Measurements from ENCODE around the gene MCHR1.
A peak's percentile ranks its signal among the peaks of the same experiment; 100 is the strongest.
"Not testable (repeated sequence)": the region's sequence is repeated elsewhere in the genome, so short reads cannot be mapped to it uniquely, and the experiment has no call there.

MCHR1 gene

GRCh38 chr22:40701274-40701673, 22.0 kb downstream of the MCHR1 start:
- no peak for DNase-seq

DNA sequence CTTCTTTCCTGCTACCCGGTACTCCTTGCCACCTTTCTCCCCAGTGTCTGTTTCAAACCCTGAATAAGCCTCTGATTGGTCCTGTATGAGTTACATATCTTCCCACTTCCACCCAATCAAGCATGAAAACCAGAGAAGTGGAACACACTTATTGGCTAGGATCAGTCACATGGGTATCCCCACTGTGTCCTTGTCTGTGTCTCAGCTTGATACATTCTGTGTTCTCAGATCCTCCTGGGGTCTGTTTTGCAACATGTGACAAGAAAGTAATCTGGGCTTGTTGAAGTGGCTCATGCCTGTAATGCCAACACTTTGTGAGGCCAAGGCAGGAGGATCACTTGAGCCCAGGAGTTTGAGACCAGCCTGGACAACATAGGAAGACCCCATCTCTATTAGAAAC, 23.9 kb downstream of the MCHR1 start:
- no peak for DNase-seq

DNA sequence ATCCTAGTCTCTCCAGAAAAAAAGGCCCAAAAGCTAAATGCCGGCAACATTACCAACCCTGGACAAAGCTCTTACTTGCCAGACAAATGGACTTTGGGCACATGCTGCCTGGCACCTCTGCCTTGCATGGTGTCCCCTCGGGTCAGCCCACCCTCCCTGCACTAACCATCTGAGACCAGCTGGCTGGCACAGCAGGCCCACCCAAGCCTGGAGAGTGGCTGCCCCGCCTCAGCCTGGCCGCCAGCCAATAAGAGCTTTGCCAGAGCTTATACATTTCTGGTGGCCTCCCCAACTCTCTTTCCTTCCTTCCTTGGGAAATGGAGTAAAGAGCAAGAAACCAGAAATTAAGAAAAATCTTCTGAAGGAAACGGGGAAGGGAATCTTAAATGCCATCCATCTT, 24.5 kb downstream of the MCHR1 start:
- no peak for DNase-seq

DNA sequence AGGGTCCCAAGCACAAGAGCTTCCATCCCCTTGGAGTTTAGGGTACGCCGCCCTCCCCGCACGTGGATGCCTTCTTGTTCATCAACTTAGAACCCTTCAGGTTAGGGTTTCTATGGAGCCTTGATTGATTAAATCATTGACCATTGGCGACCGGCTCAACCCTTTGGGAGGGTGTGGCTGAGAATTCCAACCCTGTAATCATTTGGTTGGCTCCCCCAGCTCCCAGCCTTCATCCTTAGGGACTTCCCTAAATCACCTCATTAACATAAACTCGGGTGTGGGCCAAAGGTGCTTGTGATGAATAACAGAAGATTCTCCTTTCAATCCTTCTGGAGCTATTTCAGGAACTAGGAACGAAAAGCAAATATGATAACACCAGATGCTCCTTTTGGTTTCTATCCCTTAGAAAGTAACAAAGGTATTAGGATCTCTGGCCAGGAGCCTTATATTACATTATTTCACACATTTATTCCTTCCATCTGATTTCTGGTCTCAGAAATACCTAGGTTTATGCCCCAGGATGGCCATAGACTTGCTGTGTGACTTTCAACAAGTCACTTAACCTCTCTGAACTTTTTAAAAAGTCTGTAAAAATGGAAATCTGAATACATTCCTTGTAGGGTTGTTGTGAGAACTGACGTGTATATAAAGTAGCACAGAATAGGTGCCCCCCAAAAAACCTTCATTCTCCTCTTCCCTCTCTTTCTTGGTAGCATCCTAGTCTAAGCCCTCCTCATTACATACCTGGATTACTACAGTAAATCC, 26.8 kb downstream of the MCHR1 start:
- DNase-seq: no peak

- no peak for DNase-seq
Measured at GRCh38 chr22:40707154-40707553, 27.9 kb downstream of the MCHR1 start.

DNA sequence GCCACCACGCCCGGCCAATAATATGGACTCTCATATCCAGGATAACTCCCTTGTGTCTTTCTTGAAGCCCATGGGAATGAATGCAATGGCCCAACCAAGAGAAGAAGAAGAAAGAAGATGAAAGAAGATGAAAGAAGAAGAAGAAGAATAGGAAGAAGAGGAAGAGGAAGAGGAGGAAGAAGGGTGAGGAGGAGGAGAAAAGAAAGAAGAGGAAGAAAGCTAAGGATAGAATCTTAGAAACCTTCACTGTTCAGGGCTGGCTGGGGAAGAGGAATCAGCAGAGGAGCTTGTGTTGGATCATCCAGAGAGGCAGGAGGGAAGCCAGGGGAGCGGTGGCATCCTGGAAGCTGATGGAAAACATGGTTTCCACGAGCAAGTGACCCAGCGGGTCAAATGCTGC, 28.9 kb downstream of the MCHR1 start:
- no peak for DNase-seq

DNA sequence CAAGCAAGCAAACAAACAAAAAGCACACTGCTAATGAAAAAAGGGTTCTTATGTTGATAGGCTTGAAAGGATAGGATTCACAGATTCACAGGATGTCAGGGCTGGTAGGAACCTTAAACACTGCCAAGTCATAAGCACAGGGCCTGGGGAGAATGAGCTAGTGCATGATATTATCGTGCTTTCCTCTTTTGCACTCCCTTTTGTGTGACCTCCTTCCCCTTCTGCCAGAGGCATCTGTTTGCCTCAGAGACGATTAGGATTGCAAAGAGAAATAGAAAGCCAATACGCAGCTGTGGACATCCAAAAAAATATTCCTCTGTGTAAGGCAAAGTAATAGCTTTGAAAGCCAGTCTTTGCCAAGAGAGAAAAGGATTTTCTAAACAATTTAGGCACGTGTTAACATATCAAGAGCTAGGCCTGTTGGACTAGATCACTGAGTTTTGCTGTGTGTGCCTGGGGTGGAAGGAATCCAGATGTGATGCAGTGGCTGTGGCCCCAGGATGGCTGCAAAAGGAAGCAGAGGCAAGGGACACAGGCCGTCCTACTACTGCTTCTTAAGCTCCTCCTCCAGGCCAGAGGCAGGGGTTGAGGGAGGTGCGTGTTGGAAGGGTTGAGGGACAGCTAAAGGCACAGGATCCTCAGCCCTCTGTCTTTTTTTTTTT, 30.6 kb downstream of the MCHR1 start:
- no peak for DNase-seq

DNA sequence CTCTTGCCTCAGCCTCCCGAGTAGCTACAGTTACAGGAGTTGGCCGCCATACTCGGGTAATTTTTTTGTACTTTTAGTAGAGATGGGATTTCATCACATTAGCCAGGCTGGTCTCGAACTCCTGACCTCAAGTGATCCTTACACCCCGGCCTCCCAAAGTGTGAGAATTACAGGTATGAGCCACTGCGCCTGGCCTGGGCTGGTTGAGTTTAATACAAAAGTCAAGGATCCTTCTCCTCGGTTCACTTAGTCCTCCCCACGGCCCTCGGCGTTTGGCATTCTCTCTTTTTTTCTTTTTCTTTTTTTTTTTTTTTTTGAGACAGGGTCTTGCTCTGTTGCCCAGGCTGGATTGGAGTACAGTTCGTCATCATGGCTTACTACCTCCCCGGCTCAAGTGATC, 33.0 kb downstream of the MCHR1 start:
- no peak for DNase-seq

DNA sequence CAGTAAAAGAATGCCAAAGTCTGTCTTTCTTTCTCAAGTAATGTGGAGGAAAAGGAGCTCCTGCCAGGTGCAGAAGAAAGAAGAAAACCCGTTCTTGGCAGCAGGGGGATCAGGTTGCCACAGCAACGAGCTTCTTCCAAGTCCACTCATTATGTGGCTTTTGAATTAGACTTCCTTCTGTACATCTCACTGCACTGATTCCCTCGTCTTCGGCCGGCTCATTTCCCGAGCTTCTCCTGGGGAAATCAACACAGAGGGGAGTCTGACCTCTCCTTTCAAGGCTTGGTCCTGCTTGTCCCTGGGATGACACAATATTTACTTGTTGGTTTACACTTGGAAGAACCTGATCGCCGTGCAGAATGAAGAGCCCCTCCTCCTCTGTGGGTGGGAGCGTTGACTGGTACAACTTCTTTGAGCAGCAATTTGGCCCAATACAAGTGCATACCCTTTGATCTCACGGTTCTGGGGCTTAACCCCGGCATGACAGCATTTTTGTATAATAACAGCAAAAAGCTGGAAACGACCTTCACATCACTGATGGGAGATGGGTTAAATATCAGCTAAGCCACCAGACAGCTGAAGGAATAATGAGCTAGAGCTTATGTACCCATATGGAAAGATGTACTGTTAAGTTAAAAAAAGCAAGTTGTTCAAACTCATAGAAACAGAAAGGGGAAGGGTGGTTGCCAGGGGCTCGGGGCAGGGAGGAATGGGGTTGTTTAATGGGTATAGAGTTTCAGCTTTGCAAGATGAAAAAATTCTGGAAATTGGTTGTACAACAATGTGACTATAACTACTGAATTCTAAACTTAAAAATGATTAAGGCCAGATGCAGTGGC, 35.4 kb downstream of the MCHR1 start:
- DNase-seq: no peak

GRCh38 chr22:40716116-40716515, 36.8 kb downstream of the MCHR1 start:
- DNase-seq: no peak

DNA sequence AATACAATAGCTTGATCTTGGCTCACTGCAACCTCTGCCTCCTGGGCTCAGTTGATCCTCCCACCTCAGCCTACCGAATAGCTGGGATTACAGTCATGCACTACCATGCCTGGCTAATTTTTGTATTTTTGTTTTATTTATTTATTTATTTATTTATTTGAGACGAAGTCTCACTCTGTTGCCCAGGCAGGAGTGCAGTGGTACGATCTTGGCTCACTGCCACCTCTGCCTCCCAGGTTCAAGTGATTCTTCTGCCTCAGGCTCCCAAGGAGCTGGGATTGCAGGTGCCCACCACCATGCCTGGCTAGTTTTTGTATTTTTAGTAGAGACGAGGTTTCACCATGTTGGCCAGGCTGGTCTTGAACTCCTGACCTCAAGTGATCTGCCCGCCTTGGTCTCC, 38.4 kb downstream of the MCHR1 start:
- DNase-seq: not testable (repeated sequence)

- DNase-seq: no peak
Measured at GRCh38 chr22:40718250-40719204, 39.2 kb downstream of the MCHR1 start.

GRCh38 chr22:40719599-40719998, 40.3 kb downstream of the MCHR1 start:
- no peak for DNase-seq

DNA sequence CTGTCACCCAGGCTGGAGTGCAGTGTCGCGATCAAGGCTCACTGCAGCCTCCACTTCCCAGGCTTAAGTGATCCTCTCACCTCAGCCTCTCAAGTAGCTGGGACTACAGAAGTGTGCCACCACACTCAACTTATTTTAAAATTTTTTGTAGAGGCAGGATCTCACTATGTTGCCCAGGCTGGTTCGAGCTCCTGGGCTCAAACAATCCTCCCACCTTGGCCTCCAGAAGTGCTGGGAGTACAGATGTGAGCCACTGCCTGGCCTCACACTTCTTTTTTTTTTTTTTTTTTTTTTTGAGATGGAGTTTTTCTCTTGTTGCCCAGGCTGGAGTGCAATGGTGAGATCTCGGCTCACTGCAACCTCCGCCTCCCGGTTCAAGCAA, 40.9 kb downstream of the MCHR1 start:
- not testable (repeated sequence) for DNase-seq

- DNase-seq: no peak
Measured at GRCh38 chr22:40720538-40721256, 41.4 kb downstream of the MCHR1 start.

DNA sequence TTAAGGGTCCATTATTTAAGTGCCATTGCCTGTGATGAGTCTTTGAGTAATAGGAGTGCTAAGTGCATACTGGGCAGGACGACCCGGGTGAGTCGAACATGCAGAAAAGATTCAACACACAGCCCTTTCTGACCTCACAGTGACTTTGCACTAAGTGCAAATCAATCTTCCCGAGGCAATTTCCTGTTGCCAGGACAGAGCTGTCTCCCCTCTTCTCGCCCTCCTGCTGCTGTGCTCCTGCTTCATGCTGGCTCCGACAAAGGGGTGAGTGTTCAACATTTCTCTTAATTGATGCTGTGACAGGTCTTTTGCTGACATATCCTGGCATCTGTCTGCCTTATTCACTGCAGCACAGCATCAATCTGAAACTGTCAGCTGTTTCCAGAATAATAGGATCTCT, 42.0 kb downstream of the MCHR1 start:
- no peak for DNase-seq

- no peak for DNase-seq
Measured at GRCh38 chr22:40723396-40723933, 44.2 kb downstream of the MCHR1 start.

- DNase-seq: peak; percentile 52
Measured at GRCh38 chr22:40726514-40726913, 47.2 kb downstream of the MCHR1 start.

GRCh38 chr22:40727070-40727963, 48.0 kb downstream of the MCHR1 start:
- DNase-seq: peak; percentile 21

- no peak for DNase-seq
Measured at GRCh38 chr22:40727964-40728615, 48.8 kb downstream of the MCHR1 start.

Measured in activated CD4-positive, alpha-beta T cell treated with anti-CD3 and anti-CD28 coated beads, Interleukin-2, amount 50 U/mL, for 16 hours (primary cell).